GM21825 (cell line): ENCODE measurements around the gene PTGDR2.

Experiments
- ATAC-seq: cut with Tn5 transposase; IDR thresholded peaks from one replicate; pipeline ENCODE4 v1.9.1; 2021; ENCODE audit warnings: mild to moderate bottlenecking, moderate library complexity; ENCODE audit not compliant: unreplicated experiment

PTGDR2 gene

GRCh38 chr11:60858731-60859464 is 3.1 kb upstream of the PTGDR2 start:
- ATAC-seq: no peak

GRCh38 chr11:60858236-60858635 is 2.5 kb upstream of the PTGDR2 start:
- no peak for ATAC-seq

GRCh38 chr11:60857378-60858232 is 1.9 kb upstream of the PTGDR2 start:
- no peak for ATAC-seq

- ATAC-seq: no peak
Measured at GRCh38 chr11:60854847-60855725, 664 bp downstream of the PTGDR2 start.

GRCh38 chr11:60854140-60854846 is 1.5 kb downstream of the PTGDR2 start:
- ATAC-seq: no peak

- no peak for ATAC-seq
Measured at GRCh38 chr11:60852982-60853950, 2.5 kb downstream of the PTGDR2 start.

GRCh38 chr11:60852117-60852981 is 3.4 kb downstream of the PTGDR2 start:
- no peak for ATAC-seq

GRCh38 chr11:60851327-60852104 is 4.2 kb downstream of the PTGDR2 start:
- no peak for ATAC-seq

- ATAC-seq: no peak
Measured at GRCh38 chr11:60849641-60850520, 5.9 kb downstream of the PTGDR2 start.

- no peak for ATAC-seq
Measured at GRCh38 chr11:60848714-60849151, 7.0 kb downstream of the PTGDR2 start.

- ATAC-seq: no peak
Measured at GRCh38 chr11:60847896-60848295, 7.9 kb downstream of the PTGDR2 start.

GRCh38 chr11:60847281-60847680 is 8.5 kb downstream of the PTGDR2 start:
- no peak for ATAC-seq

GRCh38 chr11:60845338-60845737 is 10.4 kb downstream of the PTGDR2 start:
- ATAC-seq: no peak

GRCh38 chr11:60844870-60845221 is 10.9 kb downstream of the PTGDR2 start:
- ATAC-seq: no peak

GRCh38 chr11:60844045-60844869 is 11.5 kb downstream of the PTGDR2 start:
- no peak for ATAC-seq
